ENCODE results near the gene PKD1L1. TPM values are rescaled to one million over a fixed set of nuclear protein-coding genes. Genes with fewer than 3 reads are reported as not detected.
"Not testable (repeated sequence)": the region's sequence is repeated elsewhere in the genome, so short reads cannot be mapped to it uniquely, and the experiment has no call there.

Gene PKD1L1
- total RNA-seq, 4 donors from 2014 or later = 0.38 to 81.7 (median 0.82) TPM

- TF ChIP-seq CTCF (IDR thresholded peaks at IDR 0.05) = no peak
- DNase-seq (ENCODE audit: low spot score) = no peak
- ATAC-seq (ENCODE audit: low FRiP score) = no peak
Observed at GRCh38 chr7:47931005-47932004, 17.0 kb downstream of the PKD1L1 start.

GRCh38 chr7:47924266-47924665 lies 24.0 kb downstream of the PKD1L1 start:
- DNase-seq (ENCODE audit: low spot score) = no peak
- TF ChIP-seq CTCF (IDR thresholded peaks at IDR 0.05) = no peak
- no peak for ATAC-seq (ENCODE audit: low FRiP score)

- not testable (repeated sequence) for DNase-seq (ENCODE audit: low spot score); ATAC-seq (ENCODE audit: low FRiP score)
Observed at GRCh38 chr7:47923081-47923875, 25.0 kb downstream of the PKD1L1 start.

GRCh38 chr7:47916514-47916913 lies 31.8 kb downstream of the PKD1L1 start:
- ATAC-seq (ENCODE audit: low FRiP score); DNase-seq (ENCODE audit: low spot score): not testable (repeated sequence)

- ATAC-seq (ENCODE audit: low FRiP score) (no peak), DNase-seq (ENCODE audit: low spot score) (no peak)
- TF ChIP-seq CTCF (IDR thresholded peaks at IDR 0.05) = no peak
Observed at GRCh38 chr7:47915616-47915976, 32.7 kb downstream of the PKD1L1 start.

GRCh38 chr7:47914717-47915615 lies 33.3 kb downstream of the PKD1L1 start:
- DNase-seq (ENCODE audit: low spot score) = no peak
- no peak for ATAC-seq (ENCODE audit: low FRiP score)
- no peak for TF ChIP-seq CTCF (IDR thresholded peaks at IDR 0.05)

- no peak for TF ChIP-seq CTCF (IDR thresholded peaks at IDR 0.05)
- no peak for DNase-seq (ENCODE audit: low spot score)
Observed at GRCh38 chr7:47912332-47912731, 35.9 kb downstream of the PKD1L1 start.

More at GRCh38 chr7:47912332-47912731, 35.9 kb downstream of the PKD1L1 start:
- no peak for ATAC-seq (ENCODE audit: low FRiP score)
